ENCODE measurements around the gene TOGARAM2. TPM values are rescaled to one million over a fixed set of nuclear protein-coding genes. Genes with fewer than 3 reads are reported as not detected.
"Not testable (repeated sequence)": the region's sequence is repeated elsewhere in the genome, so short reads cannot be mapped to it uniquely, and the experiment has no call there.

Gene TOGARAM2
- total RNA-seq, 1 donor from 2014 or later, result 51.9 TPM

DNA sequence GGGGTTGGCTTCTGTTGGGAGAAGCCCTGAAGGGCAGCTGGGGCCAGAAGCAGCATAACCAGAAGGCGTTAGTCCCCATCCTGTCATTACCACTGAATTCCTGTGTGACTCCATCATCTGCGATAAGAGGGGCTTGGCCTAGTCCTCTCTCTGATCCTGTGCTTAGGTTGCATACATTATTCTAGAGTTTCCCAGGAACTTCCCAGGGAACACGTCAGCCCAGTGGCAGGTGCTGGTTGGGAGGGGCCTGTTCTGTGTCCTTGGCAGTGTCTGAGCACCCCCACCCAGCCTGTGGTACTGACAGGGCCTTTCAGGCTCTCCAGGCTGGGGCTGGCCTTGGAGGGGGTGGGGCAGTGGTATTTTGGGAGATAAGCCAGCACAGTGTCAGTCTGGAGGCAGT lies 4.5 kb upstream of the TOGARAM2 start:
- DNase-seq, result peak; percentile 40
- peak overlapping the region; percentile 66 for H3K27ac ChIP-seq (replicated peaks)

DNA sequence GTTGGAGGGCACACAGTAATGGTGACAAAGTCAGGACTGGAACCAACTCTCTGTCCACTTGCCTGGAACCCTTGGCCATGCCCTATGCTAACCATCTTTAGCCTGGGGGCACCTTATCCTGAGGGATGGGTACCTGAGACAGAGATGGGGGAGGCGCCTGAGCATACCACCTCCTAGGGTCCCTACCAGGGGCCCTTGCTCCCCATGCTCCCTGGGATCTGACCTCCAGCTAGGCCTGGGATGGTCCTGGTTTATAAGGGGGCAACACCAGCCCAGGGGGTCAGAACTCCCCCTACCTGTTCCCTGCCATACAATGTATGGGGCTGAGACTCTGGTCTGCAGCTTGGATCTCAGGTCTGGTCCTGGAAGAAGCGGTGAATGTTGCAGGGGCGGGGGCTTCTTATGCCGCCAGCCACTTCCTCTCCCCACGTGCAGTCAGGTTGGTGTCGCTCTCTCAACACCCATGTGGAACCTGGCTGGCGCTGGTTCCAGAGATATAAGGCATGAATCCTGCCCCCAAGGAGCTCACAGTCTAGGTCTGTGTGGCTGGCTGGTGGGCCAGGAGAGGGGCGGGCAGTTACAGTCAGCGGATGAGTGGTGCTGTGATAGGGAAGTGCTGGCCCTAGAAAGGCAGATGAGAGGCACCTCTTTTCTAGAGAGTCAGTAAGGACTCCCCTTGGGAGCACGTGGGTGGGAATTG lies 3.8 kb upstream of the TOGARAM2 start:
- intact Hi-C loops (cut with micrococcal nuclease), result no loop called here
- Histone ChIP-seq H3K36me3 (no peaks in the 10 kb centered on the region), H3K9me3 (replicated peaks) (peaks cover 6% of the 10 kb centered on the region), H3K27me3 (ENCODE audit: low read depth) (no peaks in the 10 kb centered on the region), H3K4me1 (peaks cover 36% of the 10 kb centered on the region), H3K27ac (replicated peaks) (peak overlapping the region; percentile 66), H3K4me3 (no peak overlapping the region)
- TF ChIP-seq, protein P1, sequence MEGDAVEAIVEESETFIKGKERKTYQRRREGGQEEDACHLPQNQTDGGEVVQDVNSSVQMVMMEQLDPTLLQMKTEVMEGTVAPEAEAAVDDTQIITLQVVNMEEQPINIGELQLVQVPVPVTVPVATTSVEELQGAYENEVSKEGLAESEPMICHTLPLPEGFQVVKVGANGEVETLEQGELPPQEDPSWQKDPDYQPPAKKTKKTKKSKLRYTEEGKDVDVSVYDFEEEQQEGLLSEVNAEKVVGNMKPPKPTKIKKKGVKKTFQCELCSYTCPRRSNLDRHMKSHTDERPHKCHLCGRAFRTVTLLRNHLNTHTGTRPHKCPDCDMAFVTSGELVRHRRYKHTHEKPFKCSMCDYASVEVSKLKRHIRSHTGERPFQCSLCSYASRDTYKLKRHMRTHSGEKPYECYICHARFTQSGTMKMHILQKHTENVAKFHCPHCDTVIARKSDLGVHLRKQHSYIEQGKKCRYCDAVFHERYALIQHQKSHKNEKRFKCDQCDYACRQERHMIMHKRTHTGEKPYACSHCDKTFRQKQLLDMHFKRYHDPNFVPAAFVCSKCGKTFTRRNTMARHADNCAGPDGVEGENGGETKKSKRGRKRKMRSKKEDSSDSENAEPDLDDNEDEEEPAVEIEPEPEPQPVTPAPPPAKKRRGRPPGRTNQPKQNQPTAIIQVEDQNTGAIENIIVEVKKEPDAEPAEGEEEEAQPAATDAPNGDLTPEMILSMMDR (IDR thresholded peaks at IDR 0.05; ENCODE audit: borderline replicate concordance), result no peak
- no peak for DNase-seq

More for the DNA sequence above, 4.5 kb upstream of the TOGARAM2 start:
- no peaks in the 10 kb centered on the region for H3K36me3 ChIP-seq
- H3K4me1 ChIP-seq, result peaks cover 29% of the 10 kb centered on the region
- no peak overlapping the region for H3K4me3 ChIP-seq
- intact Hi-C loops (cut with micrococcal nuclease), result no loop called here
- H3K9me3 ChIP-seq (replicated peaks), result peaks cover 6% of the 10 kb centered on the region
- no peaks in the 10 kb centered on the region for H3K27me3 ChIP-seq (ENCODE audit: low read depth)
- TF ChIP-seq, protein P1 (IDR thresholded peaks at IDR 0.05; ENCODE audit: borderline replicate concordance), result no peak

DNA sequence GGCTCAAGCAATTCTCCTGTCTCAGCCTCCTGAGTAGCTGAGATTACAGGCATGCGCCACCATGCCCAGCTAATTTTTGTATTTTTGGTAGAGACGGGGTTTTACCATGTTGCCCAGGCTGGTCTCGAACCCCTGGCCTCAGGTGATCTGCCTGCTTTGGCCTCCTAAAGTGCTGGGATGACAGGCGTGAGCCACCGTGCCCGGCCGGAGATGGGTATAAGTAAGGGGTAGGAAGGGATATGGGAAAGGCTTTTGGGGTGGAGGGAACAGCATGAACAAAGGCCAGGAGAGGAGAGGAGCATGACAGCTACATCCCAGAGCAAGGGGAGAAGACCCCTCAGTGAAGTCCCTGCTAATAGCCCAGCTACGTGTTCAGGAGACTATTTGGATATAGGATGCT lies 3.1 kb upstream of the TOGARAM2 start:
- DNase-seq; H3K27ac ChIP-seq (replicated peaks); H3K36me3 ChIP-seq; H3K9me3 ChIP-seq (replicated peaks); intact Hi-C loops (cut with micrococcal nuclease); H3K4me3 ChIP-seq; H3K27me3 ChIP-seq (ENCODE audit: low read depth): not testable (repeated sequence)
- H3K4me1 ChIP-seq, result peaks cover 40% of the 10 kb centered on the region

DNA sequence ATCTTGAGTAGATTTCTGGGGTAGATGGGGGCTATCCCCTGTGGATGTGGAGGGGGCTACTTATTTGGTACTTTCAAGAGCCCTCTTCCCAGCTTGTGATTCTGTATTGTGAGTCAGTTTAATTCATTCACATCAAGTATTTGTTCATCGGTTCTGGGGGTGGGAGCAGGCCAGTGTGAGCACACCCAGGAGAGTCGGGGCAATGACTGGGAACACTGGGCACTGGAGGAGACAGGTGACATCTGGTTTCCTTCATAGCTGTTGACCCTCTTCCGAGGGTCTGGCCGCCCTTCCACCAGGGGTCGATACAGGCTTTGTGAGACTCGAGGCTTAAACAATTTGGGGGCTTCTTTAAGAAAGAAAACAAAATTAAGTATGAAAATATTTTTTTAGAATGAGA lies 2.5 kb upstream of the TOGARAM2 start:
- peak overlapping the region; percentile 16 for H3K27ac ChIP-seq (replicated peaks)
- no peaks in the 10 kb centered on the region for H3K27me3 ChIP-seq (ENCODE audit: low read depth)
- no peaks in the 10 kb centered on the region for H3K36me3 ChIP-seq
- TF ChIP-seq, protein P1 (IDR thresholded peaks at IDR 0.05; ENCODE audit: borderline replicate concordance), result no peak
- DNase-seq, result no peak
- peaks cover 6% of the 10 kb centered on the region for H3K9me3 ChIP-seq (replicated peaks)
- intact Hi-C loops (cut with micrococcal nuclease), result no loop called here
- peaks cover 40% of the 10 kb centered on the region for H3K4me1 ChIP-seq
- no peak overlapping the region for H3K4me3 ChIP-seq

DNA sequence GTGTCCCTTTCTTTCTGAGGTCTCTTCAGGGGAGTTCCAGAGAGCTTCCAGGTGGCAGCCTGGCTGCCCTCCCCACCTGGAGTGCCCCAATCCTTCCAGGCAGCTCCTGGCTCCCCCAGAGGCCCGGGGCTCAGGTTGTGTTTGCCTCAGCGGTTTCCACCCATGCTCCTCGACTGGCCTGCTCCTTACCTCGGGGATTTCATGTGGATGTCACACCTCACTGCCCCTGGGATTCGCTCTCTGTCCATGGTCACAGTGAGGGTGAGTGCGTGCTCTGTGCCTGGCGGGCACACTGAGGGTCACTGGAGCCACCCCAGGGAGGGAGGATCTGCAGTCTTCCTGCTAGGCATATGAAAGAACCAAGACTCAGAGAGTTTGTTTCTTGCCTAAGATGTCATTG lies 2.1 kb upstream of the TOGARAM2 start:
- Histone ChIP-seq H3K9me3 (replicated peaks) (peaks cover 6% of the 10 kb centered on the region), H3K27me3 (ENCODE audit: low read depth) (no peaks in the 10 kb centered on the region), H3K4me3 (no peak overlapping the region), H3K4me1 (peaks cover 40% of the 10 kb centered on the region), H3K36me3 (no peaks in the 10 kb centered on the region), H3K27ac (replicated peaks) (peak overlapping the region; percentile 16)
- no peak for DNase-seq
- intact Hi-C loops (cut with micrococcal nuclease), result no loop called here
- TF ChIP-seq, protein P1 (IDR thresholded peaks at IDR 0.05; ENCODE audit: borderline replicate concordance), result no peak

DNA sequence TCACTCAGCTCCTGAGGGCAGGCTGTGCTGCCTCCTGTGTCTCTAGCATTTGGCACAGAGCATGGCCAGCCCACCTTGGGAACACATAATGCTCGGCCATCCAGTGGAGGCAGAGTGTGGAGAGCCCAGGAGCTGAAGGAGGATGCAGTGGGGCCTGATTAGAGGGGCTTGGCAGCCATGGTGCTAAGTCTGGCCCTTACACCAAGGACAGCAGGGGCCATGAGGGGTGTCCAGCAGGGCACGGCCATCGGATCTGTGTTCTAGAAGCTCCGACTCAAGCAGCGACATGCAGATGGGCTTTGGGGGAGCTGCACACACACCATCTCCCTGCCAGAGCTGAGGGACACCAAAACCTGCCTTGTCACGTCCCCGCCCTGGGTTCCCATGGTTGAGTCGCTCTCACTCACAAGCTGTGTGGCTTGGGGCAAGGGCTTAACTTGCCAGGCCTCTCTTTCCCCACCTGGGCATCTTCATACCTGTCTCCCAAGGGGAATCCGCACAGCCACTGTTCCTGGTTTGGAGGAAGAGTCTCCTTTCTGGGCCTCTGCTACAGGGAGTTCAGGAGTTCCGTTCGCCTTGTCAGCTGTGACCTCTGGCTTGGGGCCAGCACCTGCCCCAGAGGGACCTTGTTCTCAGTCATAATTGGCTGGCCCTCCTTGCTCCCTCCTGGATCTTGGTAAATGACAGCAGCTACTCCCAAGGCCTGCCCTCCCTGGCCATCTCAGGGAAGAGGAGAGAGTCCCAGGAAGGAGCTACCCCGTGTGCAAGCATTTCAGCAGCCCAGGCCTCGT lies 1.3 kb upstream of the TOGARAM2 start:
- no peaks in the 10 kb centered on the region for H3K36me3 ChIP-seq
- TF ChIP-seq, protein P1 (IDR thresholded peaks at IDR 0.05; ENCODE audit: borderline replicate concordance), result no peak
- DNase-seq, result peak; percentile 45
- H3K4me1 ChIP-seq, result peaks cover 40% of the 10 kb centered on the region
- intact Hi-C loops (cut with micrococcal nuclease), result no loop called here
- H3K9me3 ChIP-seq (replicated peaks), result no peaks in the 10 kb centered on the region
- H3K4me3 ChIP-seq, result no peak overlapping the region
- no peaks in the 10 kb centered on the region for H3K27me3 ChIP-seq (ENCODE audit: low read depth)
- peak overlapping the region; percentile 85 for H3K27ac ChIP-seq (replicated peaks)
